SH-SY5Y (cell line): Measurements from ENCODE around the gene AGTPBP1.

Source experiments
- GATA2 ChIP-seq: IDR thresholded peaks from 2 replicates; pipeline ENCODE4 v1.6.1; 2011; ENCODE audit warnings: mild to moderate bottlenecking, low read depth, low read length
- GATA3 ChIP-seq: IDR thresholded peaks from 2 replicates; pipeline ENCODE4 v1.6.1; 2011; ENCODE audit warnings: low read depth, mild to moderate bottlenecking, low read length, moderate library complexity

DNA sequence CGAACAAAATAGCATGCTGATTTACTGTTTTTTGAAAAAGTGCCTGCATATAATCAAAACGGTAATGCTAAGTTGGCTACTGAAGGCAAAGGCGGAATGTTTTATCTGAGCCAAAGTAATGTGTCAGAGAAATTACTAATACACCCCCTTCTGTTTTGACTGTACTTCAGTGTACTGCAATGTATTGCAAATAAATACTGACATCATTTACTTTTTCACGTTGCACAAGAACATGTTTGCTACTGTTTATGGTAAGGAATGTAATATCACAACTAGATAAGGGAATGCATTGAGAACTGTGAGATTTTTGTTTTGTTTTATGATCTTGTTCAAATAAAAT, 813 bp upstream of the AGTPBP1 start:
- TF ChIP-seq GATA2 (no peak), GATA3 (no peak)
